HCT116 (cell line): ENCODE data around the gene HTR3B.

ENCODE experiments used
- CEBPB ChIP-seq: IDR thresholded peaks from 2 replicates; pipeline ENCODE4 v1.6.1; 2012; ENCODE audit warnings: low read depth
- CTCF ChIP-seq, 3 experiments: fragments of 200-600 bp in 1 of 3; sonication (generic) in 1 of 3; IDR thresholded peaks in 2 of 3; conservative IDR thresholded peaks in 1 of 3; 2 replicates each; pipeline ENCODE4 v1.5.1; 2012 to 2017; ENCODE audit warnings: low read depth in 2 of 3, low read length in 2 of 3, antibody characterized with exemption in 1 of 3, borderline replicate concordance in 1 of 3, control low read depth in 1 of 3, mild to moderate bottlenecking in 1 of 3, mixed read lengths in 1 of 3, mixed run types in 1 of 3, moderate library complexity in 1 of 3; ENCODE audit not compliant: insufficient read depth in 1 of 3
- POLR2A ChIP-seq: IDR thresholded peaks from 2 replicates; pipeline ENCODE4 v1.7.0; 2011; ENCODE audit warnings: borderline replicate concordance; ENCODE audit not compliant: insufficient read depth, insufficient read length; ENCODE audit errors: extremely low read depth
- POLR2AphosphoS5 ChIP-seq: IDR thresholded peaks from 2 replicates; pipeline ENCODE4 v1.6.1; 2011; ENCODE audit warnings: mild to moderate bottlenecking, low read depth, low read length, moderate library complexity
- SIN3A ChIP-seq: IDR thresholded peaks from 2 replicates; pipeline ENCODE4 v1.6.1; 2012; ENCODE audit warnings: low read depth
- ZNF274 ChIP-seq: fragments of 200-500 bp; sonication (Bioruptor generic); IDR thresholded peaks from 2 replicates; pipeline ENCODE4 v1.6.1; 2014; ENCODE audit warnings: mild to moderate bottlenecking, low read depth, low read length, inconsistent platforms

- TF ChIP-seq CTCF (IDR thresholded peaks at IDR 0.05 in 2 of 3, conservative IDR thresholded peaks at IDR 0.05 in 1 of 3; ENCODE audit: borderline replicate concordance in 1 of 3, insufficient read depth in 1 of 3, low read depth in 2 of 3, low read length in 2 of 3), result no peak
- no peak for TF ChIP-seq POLR2AphosphoS5
- no peak for TF ChIP-seq ZNF274
- TF ChIP-seq POLR2A, result no peak
- TF ChIP-seq CEBPB, result no peak
- no peak for TF ChIP-seq SIN3A
Observed at GRCh38 chr11:113932788-113933187, 28.2 kb downstream of the HTR3B start.
